Ovary (tissue), 3 donors: ENCODE results near the gene PDLIM7.

ENCODE experiments used
- CTCF ChIP-seq, 3 donors: fragments of 450-650 bp in 2 of 3; fragments of 200-600 bp in 1 of 3; IDR thresholded peaks; one replicate each; pipeline versions ENCODE4 v1.5.1 to v1.8.0; 2016 to 2022; ENCODE audit warnings: antibody characterized with exemption in 3 of 3, mild to moderate bottlenecking in 1 of 3
- POLR2A ChIP-seq: fragments of 450-650 bp; IDR thresholded peaks from one replicate; pipeline ENCODE4 v1.6.1; 2017; ENCODE audit warnings: antibody characterized with exemption, mild to moderate bottlenecking, moderate library complexity
- donor health status: DM: no; HTN: no; CAD: no.

- no peak for TF ChIP-seq CTCF (IDR thresholded peaks at IDR 0.05)
- no peak for TF ChIP-seq POLR2A
Observed at GRCh38 chr5:177510567-177511053, 13.2 kb upstream of the PDLIM7 start.
